HG02852 (cell line): Measurements from ENCODE around the gene FAM72C.
"Not testable (repeated sequence)": the region's sequence is repeated elsewhere in the genome, so short reads cannot be mapped to it uniquely, and the experiment has no call there.

Experiments
- ATAC-seq: cut with Tn5 transposase; IDR thresholded peaks from one replicate; pipeline ENCODE4 v1.9.1; 2021; ENCODE audit warnings: mild to moderate bottlenecking, moderate library complexity; ENCODE audit not compliant: unreplicated experiment

FAM72C gene

DNA sequence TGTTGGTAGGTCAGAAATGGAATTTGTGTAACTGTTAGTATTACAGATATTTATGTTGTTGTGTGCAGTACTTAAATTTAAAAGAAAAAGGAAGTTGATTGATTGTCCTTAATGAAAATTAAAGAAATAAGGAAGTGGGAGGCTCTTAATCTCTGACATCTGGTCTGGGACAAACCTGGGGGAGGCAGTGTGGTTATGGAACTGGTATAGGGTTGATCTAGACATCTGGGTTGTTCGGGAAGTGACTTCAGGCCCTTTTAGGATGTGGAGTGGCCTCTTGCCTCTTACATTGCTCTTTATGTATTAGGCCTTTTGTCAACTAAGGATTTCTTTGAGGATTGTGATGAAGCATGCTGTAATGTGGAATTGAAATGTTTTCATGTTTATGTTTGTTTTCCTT, 16.1 kb upstream of the FAM72C start:
- not testable (repeated sequence) for ATAC-seq

DNA sequence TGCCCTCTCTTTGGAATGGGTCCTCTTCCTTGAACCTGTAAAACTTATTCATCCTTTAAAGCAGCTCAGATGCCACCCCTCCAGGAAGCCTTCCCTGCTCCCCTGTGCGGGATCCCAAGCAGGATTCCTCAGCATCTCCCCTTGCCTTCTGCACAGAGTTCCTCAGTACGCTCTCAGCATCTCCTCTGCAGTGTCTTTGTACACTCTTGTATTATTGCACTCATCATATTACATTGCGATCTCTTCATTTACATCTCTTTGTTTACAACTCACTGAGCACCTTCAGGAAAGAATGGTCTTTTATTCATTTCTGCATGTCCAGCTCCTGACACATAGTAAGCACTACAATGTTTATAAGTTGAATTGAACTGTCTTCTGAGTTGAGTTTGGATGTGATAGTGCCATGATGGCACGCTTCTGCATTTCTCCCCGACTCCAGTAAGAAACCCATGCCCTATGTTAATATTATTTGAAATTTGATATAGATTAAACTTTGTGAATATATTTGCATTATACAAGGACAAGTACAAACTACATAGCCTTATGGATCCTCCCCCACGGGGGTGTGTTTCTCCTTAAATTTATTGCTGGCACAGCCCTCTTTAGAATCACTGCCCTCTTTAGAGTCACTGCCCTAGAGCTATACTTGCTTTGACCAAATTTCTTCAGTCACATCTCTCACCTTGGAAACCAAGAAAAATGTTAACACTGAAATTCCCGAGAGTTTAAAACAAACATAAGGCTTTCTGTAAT, 13.1 kb upstream of the FAM72C start:
- ATAC-seq = not testable (repeated sequence)

DNA sequence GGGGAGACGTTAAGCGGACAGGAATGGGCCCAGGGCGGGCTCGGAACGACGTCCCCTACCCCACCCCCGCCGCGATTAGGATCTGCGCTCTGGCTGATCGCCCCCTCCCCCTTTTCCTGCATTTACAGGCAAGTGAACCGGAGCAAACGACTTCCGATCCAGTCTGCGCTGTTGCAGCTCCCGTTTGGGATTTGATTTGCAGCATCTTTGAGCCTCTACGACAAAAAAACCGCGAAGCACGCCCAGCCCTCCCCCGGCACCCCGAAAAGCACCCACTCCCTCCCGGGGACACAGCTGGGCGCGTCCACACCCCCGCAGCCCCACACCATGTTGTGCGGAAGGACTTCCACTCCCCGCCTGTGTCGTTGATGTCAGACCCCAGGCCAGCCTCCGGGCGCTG, 2.6 kb upstream of the FAM72C start:
- not testable (repeated sequence) for ATAC-seq

DNA sequence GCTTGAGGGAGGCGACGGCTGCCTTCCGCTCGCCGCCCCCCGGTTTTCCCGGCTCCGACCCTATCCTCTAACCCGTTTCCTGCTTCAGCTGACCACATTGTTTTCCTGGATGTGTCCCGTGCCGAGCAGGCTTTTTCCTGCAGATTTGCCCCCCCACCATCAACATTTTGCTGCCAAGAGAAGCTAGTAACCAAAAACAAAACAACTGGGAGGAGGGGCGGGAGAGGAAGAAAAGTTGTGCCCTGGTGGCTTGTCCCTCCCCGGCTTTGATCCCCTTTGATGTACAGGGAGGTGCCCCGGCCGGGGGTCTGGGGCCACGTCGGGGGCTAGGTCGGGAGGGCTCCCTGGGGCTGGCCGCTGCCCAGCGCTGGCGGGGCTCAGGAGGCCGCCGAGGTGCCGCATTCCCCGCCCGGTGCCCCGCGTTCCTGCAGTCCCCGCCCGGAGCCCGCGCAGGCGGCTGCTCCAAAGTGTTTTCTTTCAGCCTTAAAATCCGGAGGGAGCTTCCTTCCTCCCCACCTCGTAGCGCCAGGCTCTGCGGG, 2.2 kb upstream of the FAM72C start:
- not testable (repeated sequence) for ATAC-seq

DNA sequence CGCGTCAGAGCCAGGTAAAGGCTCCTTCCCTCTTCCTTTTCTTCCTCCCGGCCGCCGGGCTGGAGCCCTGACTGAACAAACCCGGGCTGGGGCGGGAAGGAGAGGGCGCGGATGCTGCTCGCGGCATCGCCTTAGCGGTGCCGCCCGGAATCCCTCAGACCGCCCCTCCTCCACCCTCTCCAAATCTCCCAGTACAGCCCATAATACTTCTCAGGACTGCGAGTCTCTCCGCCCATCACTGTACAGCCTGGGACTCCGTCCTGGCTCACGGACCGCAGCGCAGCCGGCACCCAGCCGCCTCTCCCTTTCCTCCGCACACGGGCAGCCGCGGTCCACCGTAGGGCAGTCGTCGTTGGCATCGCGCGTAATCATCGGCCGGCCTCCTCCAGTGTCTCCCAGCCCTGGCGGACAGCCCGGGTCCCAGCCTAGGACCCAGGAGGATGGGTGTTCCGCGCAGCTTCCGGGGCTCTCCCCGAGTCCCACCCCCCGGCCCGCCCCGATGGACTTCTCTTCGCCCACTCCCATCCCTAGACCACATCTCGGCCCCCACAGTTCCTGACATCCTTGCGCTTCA, 1.1 kb upstream of the FAM72C start:
- peak; percentile 10 for ATAC-seq

DNA sequence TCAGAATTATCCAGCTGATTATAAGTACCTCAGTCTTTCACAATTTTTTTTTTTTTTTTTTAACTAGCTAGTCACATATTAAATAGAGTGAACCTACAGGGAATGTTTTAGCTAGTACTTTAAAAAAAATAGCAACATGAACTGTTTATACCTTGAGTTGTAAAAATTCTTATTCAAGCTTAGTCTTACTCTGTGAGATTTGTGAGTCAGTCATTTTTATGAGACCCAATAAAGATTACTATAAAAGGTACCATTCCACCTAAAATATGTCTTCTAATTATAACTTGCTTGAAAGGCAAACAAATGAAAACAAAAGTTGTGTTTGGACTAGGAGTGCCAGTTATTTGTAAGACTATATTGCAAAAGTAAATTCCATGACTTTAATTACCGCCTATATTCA, 5.9 kb downstream of the FAM72C start:
- not testable (repeated sequence) for ATAC-seq

DNA sequence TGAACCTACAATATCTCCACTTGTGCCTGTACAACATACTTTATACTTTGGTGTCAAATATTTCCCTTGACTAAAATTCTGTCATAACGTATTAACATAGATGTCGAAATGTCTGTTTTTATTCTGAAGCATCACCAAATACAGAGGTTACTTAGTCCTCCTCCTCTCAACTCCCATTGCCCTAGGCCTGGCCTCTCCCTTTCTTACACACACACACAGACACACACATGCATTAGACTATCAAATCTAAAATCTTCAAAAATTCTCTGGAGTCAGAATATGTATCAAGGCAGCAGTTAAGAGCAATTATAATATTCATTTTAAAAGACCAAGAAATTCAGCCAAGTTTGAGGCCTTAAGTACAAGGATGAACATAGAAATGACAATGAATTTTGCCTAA, 7.5 kb downstream of the FAM72C start:
- ATAC-seq = not testable (repeated sequence)

DNA sequence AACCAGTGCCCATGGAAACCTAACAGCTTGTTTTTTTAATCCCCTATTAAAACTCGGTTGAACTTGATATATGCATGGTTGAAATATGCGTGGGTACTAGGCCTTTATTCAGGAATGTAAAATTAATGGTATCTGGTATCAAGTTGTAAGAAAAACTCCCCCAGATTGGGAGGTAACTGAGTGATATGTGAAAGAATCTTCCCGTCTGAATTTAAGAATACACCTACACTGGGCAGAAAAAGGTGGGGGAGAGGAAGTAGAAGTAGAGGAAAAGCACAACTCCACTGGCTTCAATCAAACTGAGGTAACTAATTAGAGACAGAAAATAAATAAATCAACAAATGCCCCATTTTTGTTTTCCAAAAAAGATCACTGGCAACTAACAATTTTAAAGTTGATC, 15.9 kb downstream of the FAM72C start:
- not testable (repeated sequence) for ATAC-seq

DNA sequence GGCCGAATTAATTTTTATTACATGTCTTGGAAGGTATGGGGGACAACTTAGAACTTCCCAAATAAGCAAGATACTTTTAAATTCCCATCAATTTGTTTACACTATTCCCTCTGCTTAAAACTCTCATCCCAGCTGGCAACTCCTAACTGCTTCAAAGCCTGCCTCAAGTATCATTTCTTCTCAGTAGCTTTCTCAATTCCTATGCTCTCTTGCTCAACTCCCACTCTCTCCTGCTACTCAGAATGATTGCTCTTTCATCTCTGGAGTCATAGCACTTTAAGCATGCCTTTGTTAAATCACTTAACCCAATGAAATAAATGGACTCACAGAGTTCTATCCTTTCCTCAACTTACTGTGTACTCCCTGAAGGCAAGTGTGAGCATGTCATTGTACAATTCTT, 18.9 kb downstream of the FAM72C start:
- not testable (repeated sequence) for ATAC-seq

DNA sequence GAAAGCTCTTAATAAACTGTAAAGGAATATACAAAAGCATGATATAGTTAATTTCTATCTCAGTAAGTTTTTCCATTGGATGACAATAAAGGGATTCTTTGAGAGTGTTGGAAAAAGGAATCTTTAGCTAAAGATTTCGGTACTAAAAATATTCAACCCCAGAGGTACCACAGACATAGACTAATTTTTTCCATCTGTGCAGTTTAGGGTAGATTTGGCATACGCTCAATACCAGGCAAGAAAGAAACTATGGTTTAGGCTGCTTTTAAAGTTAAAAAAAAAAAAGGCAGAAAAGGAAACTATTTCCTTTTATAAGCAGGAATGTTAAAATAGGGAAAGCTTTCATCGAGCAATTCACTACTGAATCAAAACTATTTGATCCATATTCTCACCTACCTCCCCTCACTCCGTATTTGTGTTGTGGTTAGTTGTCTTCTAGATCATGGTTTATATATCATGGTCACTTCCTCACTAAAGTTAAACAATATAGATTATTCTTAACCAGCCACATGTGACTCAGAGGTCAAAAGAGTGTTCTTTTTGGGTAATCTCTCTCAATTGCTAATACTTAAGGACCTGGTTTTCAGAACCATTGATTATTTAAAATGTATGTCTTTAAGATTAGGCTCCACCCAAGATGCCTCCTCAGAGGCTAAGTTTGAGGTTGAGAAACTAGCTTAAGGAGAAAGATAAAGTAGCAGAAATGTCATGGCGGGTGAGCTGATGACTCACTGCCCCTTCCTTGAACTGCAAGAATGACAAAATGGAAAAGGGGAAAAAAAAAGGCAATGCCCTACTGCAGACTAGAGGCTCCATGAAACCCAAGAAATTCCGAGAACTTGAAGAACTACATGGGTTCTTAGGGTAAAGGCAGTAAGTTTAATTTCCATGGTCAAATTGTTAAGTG, 20.0 kb downstream of the FAM72C start:
- not testable (repeated sequence) for ATAC-seq

DNA sequence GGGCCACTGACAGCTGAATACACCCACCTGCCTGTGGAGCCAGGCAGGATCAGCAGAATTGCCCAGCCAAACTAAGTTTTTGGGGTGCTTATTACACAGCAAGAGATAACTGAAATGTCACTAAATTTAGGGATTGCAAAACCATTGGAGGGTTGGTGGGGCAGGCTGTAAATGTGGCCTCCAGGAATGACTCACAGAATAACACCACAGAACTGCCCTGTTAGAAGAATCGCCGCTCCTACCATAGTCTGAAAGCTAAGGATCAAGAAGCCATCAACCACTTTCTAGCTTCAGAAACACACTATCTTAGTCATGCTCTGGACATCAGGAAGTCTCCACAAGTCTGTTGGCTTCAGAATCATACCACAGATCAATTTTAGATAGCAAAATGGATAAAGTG, 24.0 kb downstream of the FAM72C start:
- ATAC-seq = not testable (repeated sequence)

DNA sequence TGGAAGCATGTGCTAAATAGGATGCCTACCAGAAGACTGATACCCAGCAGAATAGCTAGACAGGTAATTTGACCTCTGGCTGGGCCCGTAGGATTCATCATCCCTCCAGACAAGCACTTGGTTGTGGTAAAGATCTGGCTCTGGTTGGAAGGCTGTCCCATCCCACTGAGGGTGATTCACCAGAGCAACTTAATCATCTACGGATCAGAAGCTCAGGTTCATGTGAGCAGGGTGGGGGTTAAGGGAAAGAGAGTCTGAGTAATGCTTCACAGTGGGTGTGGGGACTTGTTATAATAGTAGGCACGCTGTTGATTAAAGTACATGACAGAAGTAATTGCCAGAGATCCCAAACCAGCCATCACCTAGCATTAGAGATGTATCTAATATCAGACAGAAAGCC, 26.5 kb downstream of the FAM72C start:
- not testable (repeated sequence) for ATAC-seq

DNA sequence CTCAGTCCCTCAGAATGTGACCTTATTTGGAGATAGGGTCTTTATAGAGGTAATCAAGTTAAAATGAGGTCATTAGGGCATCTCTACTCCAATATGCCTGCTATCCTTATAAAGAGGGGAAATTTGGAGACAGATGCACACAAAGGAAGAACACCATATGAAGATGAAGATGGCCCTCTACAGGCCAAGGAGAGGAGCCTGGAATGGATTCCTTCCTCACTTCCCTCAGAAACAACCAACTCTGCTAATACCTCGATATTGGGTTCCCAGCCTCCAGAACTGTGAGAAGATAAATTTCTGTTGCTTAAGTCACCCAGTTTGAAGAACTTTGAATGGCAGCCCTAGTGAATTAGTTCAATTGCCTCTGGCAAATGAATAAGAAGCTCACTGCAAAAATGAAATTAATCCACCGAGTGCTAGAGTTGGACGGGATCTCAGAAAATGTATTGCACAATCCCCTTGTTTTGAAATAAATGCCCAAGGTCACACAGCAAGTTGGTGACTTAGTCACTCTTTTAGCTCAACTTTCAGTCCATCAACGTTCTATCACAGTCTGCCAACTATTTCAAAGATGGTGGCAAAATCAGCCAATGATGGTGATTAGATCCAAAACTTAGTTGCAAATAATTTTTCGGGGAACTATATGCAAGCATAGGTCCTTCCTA, 27.1 kb downstream of the FAM72C start:
- not testable (repeated sequence) for ATAC-seq

DNA sequence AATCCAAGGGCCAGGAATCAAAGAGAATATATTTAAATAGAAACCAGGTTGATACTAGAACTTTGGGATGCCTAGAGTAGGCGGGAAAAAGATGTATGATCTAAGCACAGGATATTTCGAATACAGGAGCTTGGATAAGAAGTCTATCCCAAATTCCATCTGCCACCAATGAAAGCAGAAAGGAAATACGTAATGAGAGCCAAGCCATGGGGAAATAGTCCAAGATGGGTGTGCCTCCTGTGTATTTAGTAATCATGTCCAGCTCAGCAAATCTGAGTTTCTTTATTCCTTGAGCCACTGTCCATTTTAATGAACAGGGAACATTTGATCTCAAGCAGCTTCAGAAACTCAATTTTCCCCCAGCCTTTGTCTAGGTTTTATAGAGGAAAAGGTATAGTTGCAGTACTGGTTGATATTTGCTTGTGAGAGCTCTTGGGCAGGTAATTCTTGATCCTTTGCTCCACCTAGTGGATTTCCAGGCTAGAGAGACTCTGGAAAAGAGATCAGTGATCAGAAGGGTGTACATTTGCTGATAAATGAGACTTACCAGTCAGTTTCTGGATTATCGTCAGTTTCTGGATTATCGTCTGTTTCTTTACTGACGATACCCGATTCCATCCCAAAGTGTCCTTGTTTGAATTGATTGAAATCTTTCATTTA, 28.3 kb downstream of the FAM72C start:
- not testable (repeated sequence) for ATAC-seq

DNA sequence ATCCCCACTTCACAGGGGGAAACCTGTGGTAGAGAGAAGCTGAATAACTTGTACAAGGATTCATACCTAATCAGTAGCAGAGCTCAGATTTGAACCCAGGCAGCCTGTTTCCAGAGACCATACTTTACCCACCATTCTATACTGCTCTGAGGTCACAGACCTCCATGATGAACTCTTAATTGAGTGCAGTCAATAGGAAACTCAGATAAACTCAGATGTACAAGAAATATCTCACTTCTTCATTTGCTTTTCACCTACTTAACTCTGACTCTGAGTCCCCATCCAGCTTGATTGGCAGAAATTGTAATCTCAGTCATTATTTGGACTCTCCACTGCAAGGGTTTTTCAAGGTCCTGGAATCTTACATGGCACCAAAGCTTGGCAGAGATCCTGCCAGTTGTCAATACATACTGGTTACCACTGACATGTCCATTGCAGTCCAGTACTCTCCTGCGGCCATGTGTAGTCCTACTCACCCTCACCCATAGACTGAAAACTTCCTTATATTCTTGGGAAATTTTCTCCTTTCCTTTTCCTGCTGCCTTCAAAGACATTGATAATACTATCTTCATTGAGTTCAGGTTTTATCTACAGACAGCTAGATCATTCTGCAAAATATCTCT, 29.4 kb downstream of the FAM72C start:
- not testable (repeated sequence) for ATAC-seq

DNA sequence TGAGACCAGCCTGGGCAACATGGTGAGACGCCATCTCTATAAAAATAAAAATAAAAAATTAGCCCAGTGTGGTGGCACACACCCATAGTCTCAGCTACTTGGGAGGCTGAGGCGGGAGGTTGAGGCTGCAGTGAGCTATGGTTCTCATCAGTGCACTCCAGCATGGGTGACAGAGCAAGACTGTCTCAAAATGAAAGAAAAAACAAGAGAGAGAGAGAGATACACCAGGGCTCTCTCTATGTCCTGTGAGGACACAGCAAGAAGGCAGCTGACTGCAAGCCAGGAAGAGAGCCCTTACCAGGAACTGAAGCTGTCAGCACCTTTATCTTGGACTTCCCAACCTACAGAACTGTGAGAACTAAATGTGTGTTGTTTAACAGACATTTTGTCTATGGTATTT, 32.1 kb downstream of the FAM72C start:
- ATAC-seq = not testable (repeated sequence)

DNA sequence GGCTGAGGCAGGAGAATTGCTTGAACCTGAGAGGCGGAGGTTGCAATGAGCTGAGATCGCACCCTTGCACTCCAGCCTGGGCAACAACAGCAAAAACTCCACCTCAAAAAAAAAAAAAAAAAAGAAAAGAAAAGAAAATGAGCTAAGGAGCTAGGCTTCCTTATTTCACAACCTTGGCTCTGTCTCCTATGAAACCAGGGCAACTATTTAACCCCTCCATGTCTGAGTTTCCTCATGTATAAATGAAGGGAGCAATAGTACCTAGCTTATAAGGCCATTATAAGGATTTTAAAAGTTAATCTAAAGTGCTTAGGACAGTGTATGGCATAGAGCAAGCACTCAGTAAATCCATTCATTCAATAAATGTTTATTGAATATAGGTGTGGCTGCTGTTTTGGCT, 32.9 kb downstream of the FAM72C start:
- not testable (repeated sequence) for ATAC-seq

DNA sequence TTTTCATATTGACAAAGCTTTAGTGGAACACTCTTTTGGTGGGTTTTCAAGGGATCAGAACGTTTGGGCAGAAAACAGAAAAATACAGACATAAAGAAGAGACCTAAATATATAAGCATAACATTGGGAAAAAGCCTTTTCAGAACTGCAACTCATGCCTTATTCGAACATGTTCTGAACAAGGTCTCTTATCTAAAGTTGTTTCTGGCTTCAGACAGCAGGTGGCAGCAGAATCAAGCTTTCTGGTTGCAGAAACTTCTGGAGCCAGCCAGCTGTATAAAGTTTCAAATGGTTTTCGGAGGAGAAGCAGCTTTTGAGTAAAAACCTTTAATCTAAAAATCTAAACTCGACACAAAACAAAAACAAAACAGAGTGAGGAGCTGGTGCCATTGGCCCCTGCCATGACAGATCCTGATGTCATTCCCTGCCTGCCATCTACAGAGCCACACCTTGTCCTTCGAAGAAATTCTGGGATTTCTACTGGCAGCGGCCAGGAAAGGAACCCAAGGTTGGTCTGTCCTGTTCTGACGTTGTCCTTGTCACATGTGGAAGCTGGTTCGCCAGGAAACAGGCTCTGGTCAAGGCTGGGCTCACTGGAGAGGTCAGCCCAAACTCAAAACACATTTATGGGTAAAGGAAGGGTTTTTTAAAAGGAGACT, 35.2 kb downstream of the FAM72C start:
- ATAC-seq = not testable (repeated sequence)

DNA sequence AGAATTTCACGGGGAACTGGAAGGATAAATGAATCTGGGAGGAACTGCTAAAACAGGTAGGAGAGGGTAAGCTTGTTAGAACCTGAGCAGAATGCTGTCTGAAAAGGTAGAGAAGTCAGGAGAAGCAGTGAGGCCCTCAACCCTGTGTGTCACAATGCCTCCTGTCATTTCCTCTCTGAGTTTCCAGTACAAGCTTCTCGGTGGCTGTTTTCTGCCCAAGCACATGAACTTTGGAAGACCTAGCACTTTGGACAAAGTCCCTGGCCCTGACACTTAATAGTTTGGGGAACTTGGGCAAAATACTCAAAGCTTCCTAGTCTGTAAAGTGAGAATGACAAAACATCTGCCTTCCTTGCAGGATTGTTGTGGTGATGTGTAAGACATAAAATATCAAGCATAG, 52.7 kb downstream of the FAM72C start:
- not testable (repeated sequence) for ATAC-seq
